ENCODE data around the gene KRTAP5-6.
"Not testable (repeated sequence)": the region's sequence is repeated elsewhere in the genome, so short reads cannot be mapped to it uniquely, and the experiment has no call there.

The KRTAP5-6 gene

GRCh38 chr11:1661454-1662269, 35.3 kb upstream of the KRTAP5-6 start:
- DNase-seq, result not testable (repeated sequence)

GRCh38 chr11:1662699-1663283, 34.2 kb upstream of the KRTAP5-6 start:
- not testable (repeated sequence) for DNase-seq

GRCh38 chr11:1665313-1665712, 31.7 kb upstream of the KRTAP5-6 start:
- DNase-seq, result no peak

- DNase-seq, result no peak
These were observed 29.7 kb upstream of the KRTAP5-6 start for GRCh38 chr11:1667121-1667850.

- no peak for DNase-seq
These were observed 29.1 kb upstream of the KRTAP5-6 start for GRCh38 chr11:1667906-1668305.

DNA sequence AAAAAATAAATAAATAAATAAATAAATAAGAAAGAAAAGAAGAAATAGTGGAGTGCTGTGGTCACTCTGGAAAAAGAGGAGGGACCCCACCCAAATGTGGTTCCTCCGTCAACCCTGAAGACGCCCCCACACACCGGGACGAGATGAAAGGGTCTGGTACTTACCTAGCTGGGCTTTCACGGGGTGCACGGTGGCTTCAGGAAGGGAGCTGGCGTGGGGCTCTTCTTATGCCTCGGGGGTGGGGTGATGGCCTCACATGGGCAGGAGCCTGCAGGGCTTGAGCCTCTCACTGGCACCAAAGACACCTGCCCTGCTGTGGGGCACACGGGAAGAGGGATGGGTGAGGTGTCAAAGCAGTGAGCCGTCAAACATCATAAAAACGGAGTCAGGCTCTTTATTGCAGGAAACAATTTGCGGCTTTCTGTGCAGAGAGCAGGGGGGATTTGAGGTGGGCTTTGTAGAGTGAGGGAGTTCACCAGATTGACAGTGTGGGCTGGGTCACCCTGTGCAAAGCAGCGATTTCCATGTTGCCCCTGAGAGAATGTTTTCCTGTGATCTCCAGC, 28.0 kb upstream of the KRTAP5-6 start:
- DNase-seq, result no peak

DNA sequence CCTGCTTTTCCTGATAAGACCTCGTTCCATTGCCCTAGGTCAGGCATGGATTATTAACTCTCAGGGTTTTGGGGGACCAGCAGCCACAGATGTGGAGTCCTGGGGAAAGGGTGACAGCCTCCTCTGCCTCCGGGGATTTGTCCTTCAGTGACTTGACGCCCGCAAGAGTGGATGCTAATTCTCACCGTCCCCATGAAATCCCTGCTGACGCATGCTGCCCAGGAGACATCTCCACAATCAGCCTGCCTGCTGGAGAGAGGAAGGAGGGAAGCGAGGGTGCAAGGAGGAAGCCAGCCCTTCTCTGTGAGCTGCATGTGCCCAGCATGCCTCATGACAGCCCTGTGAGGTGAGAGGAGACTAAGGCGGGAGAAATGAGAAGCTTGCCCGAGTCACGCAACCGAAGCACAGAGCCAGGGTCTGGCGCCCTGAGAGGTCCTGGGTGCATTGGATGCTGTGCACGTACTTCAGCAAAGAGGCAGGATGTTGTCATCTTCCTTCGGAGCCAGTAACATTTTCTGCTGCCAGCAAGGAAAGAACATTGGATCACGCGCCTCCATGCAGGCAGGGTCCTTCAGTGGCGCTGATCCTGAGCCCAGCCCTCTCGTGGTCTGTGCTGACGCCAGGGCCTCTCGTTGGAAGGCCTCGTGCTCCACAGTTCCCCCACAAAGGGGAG, 27.3 kb upstream of the KRTAP5-6 start:
- DNase-seq, result no peak

- DNase-seq, result not testable (repeated sequence)
These were observed 26.5 kb upstream of the KRTAP5-6 start for GRCh38 chr11:1670457-1670856.

GRCh38 chr11:1670905-1671371, 26.1 kb upstream of the KRTAP5-6 start:
- no peak for DNase-seq

DNA sequence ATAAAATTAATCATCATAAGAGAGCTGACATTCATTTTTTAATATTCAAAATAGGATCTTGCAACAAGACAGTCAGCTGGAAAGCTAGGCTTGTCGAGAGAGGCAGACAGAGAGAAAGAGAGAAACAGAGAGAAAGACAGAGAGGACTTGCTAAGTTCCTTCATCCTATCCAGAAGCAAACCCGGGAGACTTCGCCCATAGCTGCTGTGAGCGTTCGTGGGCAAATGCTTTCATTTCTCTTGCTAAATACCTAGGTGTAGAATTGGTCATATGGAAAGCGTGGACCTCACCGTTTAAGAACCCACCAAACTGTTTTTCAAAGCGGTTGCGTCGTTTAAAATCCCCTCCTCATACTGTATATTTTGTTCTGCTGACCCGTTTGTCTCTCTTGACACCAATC, 25.3 kb upstream of the KRTAP5-6 start:
- no peak for DNase-seq

GRCh38 chr11:1672613-1673350, 24.2 kb upstream of the KRTAP5-6 start:
- DNase-seq, result no peak

DNA sequence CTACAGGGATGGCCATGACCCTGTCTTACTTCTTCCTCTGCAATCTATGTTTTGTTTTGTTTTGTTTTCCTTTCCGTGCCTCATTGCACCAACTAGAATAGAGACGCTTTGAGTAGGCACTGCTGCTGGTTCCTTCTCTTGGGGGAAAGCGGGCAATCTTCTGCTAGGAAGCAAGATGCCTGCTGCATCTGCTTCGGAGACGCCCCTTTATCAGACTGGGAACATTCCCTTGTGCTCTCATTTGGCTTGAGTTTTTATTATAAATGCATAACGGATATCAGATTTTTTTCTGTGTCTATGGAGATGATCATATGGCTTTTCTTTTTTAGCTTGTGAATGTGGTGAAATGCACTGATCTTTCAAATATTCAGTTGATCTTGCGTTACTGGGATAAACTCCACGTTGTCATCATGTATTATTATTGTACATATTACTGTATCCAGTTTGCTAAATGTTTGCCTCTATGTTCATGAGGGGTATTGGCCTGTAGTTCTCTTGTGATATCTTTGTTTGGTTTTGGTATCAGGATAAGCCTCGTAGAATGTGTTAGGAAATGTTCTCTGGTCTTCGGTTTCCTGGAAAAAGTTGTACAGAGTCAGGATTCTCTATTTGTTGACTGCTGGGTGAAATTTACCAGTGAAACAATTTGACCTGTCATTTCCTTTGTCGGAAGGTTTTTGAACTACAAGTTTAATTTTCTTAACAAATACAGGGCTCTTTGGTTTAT, 23.4 kb upstream of the KRTAP5-6 start:
- no peak for DNase-seq

DNA sequence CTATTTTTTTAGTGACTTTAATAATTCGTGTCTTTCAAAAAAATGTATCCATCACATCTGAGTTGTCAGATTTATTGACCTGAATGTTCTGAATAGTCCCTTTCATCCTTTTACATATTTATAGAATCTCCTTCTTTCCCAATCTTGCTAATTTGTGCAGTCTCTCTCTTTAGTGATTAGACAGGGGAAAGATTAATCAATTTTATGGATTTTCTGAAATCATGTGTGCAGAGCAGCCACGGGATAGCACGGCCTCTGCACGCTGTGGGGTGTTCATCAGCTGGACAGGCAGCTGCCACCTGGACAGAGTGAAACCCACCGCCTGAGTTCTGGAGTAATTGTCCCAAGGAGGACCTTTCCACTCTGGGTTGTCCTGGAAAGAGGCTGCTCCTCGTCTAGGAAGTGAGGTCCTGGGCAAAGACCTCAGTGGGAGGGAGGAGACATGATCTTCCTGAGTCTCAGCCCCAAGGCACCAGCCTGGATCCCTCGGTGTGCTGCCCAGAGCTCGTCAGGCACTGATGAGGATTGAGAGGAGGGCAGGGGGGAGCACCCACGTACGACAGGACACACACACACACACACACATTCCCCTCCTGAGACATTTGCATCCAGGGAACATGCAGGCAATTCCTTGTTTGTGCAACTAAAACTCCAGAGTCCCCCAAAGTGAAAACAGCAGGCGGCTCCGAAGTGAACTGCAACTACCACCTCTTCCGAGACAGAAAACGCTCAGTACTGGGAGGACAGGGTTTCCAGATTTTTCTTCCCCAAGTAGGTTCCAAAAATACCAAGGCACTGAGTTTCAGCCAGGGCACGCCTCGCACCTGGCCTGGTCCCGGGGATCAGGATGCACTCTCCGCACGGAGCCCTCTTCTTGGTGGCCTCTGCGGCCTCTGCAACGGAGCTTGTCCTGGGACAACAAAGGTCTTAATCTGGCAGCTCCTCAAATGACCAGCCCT, 22.5 kb upstream of the KRTAP5-6 start:
- DNase-seq, result no peak

- no peak for DNase-seq
These were observed 21.3 kb upstream of the KRTAP5-6 start for GRCh38 chr11:1675536-1676228.

GRCh38 chr11:1676229-1676740, 20.7 kb upstream of the KRTAP5-6 start:
- no peak for DNase-seq

DNA sequence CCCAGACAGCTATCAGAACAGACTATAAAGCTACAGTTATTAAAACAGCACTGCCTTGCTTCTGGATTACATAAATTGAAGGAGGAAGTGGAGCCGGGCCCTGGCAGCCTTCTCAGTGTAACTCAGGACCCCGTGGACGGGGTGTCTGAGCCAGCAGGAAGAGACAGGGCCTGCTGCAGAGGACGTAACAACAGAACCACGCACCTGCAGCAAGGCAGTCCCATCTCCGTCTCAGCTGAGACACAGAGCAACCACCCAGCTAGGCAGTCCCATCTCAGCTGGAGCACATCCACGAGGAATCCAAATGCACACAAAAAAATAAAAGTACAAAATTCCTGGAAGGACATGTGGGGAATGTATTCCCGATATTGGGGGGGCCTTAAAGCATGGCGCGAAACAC, 17.1 kb upstream of the KRTAP5-6 start:
- no peak for DNase-seq

GRCh38 chr11:1682225-1682905, 14.6 kb upstream of the KRTAP5-6 start:
- no peak for DNase-seq

GRCh38 chr11:1683216-1683615, 13.8 kb upstream of the KRTAP5-6 start:
- DNase-seq, result not testable (repeated sequence)
